ENCODE data around the gene ATP8B1. TPM values are rescaled to one million over a fixed set of nuclear protein-coding genes. Genes with fewer than 3 reads are reported as not detected.
"Not testable (repeated sequence)": the region's sequence is repeated elsewhere in the genome, so short reads cannot be mapped to it uniquely, and the experiment has no call there.

ATP8B1 gene
- total RNA-seq, 1 donor from 2014 or later, result 14.4 TPM

DNA sequence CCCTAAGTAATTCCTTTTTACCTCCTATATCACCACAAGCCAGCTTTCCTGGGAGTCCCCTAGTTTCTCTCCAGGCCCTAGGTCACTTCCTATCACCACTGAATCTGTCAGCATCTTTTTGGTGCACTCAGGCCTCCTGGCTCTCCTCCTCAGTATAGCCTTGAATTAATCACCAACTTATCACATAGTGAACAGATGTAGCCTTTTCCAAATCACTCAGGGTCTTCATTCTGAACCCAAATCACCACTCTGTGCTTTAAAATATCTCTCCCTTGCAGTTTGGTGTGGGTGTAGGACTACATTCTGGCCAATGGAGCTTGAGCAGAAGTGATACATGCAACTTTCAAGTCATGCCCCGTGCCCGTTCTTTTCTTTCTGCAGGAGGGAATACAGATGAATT is 29.6 kb upstream of the ATP8B1 start:
- no peak for DNase-seq (ENCODE audit: low read depth)

GRCh38 chr18:57831597-57832377 is 28.7 kb upstream of the ATP8B1 start:
- no peak for DNase-seq (ENCODE audit: low read depth)
- TF ChIP-seq, protein P1, sequence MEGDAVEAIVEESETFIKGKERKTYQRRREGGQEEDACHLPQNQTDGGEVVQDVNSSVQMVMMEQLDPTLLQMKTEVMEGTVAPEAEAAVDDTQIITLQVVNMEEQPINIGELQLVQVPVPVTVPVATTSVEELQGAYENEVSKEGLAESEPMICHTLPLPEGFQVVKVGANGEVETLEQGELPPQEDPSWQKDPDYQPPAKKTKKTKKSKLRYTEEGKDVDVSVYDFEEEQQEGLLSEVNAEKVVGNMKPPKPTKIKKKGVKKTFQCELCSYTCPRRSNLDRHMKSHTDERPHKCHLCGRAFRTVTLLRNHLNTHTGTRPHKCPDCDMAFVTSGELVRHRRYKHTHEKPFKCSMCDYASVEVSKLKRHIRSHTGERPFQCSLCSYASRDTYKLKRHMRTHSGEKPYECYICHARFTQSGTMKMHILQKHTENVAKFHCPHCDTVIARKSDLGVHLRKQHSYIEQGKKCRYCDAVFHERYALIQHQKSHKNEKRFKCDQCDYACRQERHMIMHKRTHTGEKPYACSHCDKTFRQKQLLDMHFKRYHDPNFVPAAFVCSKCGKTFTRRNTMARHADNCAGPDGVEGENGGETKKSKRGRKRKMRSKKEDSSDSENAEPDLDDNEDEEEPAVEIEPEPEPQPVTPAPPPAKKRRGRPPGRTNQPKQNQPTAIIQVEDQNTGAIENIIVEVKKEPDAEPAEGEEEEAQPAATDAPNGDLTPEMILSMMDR (conservative IDR thresholded peaks at IDR 0.05; ENCODE audit: low read depth, low read length), result no peak
- H3K4me3 ChIP-seq (ENCODE audit: low read depth, low read length), result no peak overlapping the region

More for the DNA sequence above, 29.6 kb upstream of the ATP8B1 start:
- H3K4me3 ChIP-seq (ENCODE audit: low read depth, low read length), result no peak overlapping the region
- TF ChIP-seq, protein P1 (conservative IDR thresholded peaks at IDR 0.05; ENCODE audit: low read depth, low read length), result no peak

- no peak overlapping the region for H3K4me3 ChIP-seq (ENCODE audit: low read depth, low read length)
- TF ChIP-seq, protein P1 (conservative IDR thresholded peaks at IDR 0.05; ENCODE audit: low read depth, low read length), result no peak
- DNase-seq (ENCODE audit: low read depth), result no peak
These were observed 24.5 kb upstream of the ATP8B1 start for GRCh38 chr18:57827646-57828045.

- H3K4me3 ChIP-seq (ENCODE audit: low read depth, low read length), result no peak overlapping the region
- DNase-seq (ENCODE audit: low read depth), result no peak
- TF ChIP-seq, protein P1 (conservative IDR thresholded peaks at IDR 0.05; ENCODE audit: low read depth, low read length), result no peak
These were observed 23.1 kb upstream of the ATP8B1 start for GRCh38 chr18:57826252-57826651.

DNA sequence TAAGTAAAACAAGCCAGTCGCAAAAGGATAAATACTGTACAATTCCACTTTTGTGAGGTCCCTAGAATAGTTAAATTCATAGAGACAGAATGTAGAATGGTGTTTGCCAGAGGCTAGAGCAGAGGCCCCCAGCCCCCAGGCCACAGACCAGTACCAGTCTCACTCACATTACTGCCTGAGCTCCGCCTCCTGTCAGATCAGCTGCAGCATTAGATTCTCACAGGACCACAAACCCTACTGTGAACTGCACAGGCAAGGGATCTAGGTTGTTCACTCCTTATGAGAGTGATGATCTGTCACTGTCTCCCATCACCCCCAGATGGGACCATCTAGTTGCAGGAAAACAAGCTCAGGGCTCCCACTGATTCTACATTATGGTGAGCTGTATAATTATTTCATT is 17.5 kb upstream of the ATP8B1 start:
- not testable (repeated sequence) for H3K4me3 ChIP-seq (ENCODE audit: low read depth, low read length); DNase-seq (ENCODE audit: low read depth)

DNA sequence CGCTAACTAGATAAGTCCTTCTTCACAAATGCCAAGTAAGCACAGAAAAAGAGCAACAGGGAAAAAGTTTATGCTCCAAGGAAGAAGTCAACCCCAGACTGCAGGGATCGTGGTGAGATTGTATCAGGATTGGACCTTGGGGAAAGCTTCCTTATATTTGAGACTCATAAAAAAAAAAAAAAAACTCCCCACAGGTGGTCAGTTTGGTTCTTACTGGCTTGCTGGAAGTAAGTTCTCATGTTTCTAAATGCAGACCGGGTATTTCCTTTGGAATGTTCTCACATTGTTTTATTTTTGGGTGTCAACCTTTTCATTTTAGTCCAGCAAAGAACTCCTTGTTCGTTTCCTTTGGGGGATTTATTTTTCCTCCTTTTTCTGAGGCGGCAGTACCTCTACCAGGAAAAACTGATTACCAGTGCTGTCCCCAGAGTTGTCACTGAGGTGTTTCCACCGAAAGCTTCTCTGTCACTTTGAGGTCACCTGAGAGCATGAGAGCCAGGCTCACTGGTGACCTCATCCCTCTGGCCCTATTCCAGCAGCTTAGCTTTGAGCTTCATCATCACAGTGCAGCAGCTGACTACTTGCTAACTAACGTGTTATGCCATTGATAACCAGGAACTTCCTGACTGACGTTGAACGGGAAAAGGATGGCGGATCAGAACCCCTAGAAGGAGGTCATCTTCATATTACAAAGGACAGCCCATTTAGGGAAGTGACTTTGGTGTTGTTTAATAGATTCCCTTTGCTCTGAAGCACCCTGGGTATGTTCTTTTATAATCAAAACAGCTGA is 16.8 kb upstream of the ATP8B1 start:
- TF ChIP-seq, protein P1 (conservative IDR thresholded peaks at IDR 0.05; ENCODE audit: low read depth, low read length), result no peak
- no peak overlapping the region for H3K4me3 ChIP-seq (ENCODE audit: low read depth, low read length)
- peak; percentile 93 for DNase-seq (ENCODE audit: low read depth)

DNA sequence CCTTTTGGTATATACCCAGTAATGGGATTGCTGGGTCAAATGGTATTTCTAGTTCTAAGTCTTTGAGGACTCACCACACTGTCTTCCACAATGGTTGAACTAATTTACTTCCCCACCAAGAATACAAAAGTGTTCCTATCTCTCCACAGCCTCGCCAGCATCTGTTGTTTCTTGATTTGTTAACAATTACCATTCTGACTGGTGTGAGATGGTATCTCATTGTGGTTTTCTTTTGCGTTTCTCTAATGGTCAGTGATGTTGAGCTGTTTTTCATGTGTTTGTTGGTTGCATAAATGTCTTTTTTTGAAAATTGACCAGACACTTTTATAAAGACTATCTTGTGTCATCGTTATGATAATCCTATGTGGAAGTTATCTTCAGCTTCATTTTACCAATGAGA is 16.0 kb upstream of the ATP8B1 start:
- no peak for DNase-seq (ENCODE audit: low read depth)
- no peak overlapping the region for H3K4me3 ChIP-seq (ENCODE audit: low read depth, low read length)
- TF ChIP-seq, protein P1 (conservative IDR thresholded peaks at IDR 0.05; ENCODE audit: low read depth, low read length), result no peak

All from epithelial cell of proximal tubule (primary cell).